ENCODE results near the gene ZEB2. TPM values are rescaled to one million over a fixed set of nuclear protein-coding genes. Genes with fewer than 3 reads are reported as not detected.
"Not testable (repeated sequence)": the region's sequence is repeated elsewhere in the genome, so short reads cannot be mapped to it uniquely, and the experiment has no call there.

The ZEB2 gene
- total RNA-seq, 4 donors from 2014 or later = 21.7 to 52.1 (median 37.9) TPM

- 90 to 92% methylated on average over 4 of the region's 4 CpGs for WGBS, 2 donors
- intact Hi-C loops (cut with DNase I) = no loop called here
- TF ChIP-seq CTCF (IDR thresholded peaks at IDR 0.05) (no peak), POLR2A (IDR thresholded peaks at IDR 0.05) (no peak)
Measured at GRCh38 chr2:144364944-144365738, 154.8 kb downstream of the ZEB2 start.

GRCh38 chr2:144364247-144364646, 155.7 kb downstream of the ZEB2 start:
- H3K27me3 ChIP-seq; intact Hi-C loops (cut with DNase I); H3K4me3 ChIP-seq (replicated peaks in 1 of 3); H3K4me1 ChIP-seq; H3K36me3 ChIP-seq; H3K9me3 ChIP-seq; DNase-seq; H3K27ac ChIP-seq: not testable (repeated sequence)
- WGBS, 2 donors = 94 to 95% methylated on average over 7 of the region's 7 CpGs

More at GRCh38 chr2:144364944-144365738, 154.8 kb downstream of the ZEB2 start:
- H3K9me3 ChIP-seq = no peaks in the 10 kb centered on the region
- H3K27me3 ChIP-seq = no peaks in the 10 kb centered on the region
- no peak overlapping the region for H3K27ac ChIP-seq
- H3K36me3 ChIP-seq = no peaks in the 10 kb centered on the region
- no peak overlapping the region for H3K4me3 ChIP-seq (replicated peaks in 1 of 3)
- H3K4me1 ChIP-seq = no peaks in the 10 kb centered on the region
- no peak for DNase-seq

- 92 to 100% methylated on average over 1 of the region's 1 CpG for WGBS, 2 donors
- Histone ChIP-seq H3K9me3 (no peaks in the 10 kb centered on the region), H3K27me3 (no peaks in the 10 kb centered on the region), H3K4me3 (replicated peaks in 1 of 3) (no peak overlapping the region), H3K36me3 (no peaks in the 10 kb centered on the region), H3K4me1 (no peaks in the 10 kb centered on the region), H3K27ac (no peak overlapping the region)
- TF ChIP-seq POLR2A (IDR thresholded peaks at IDR 0.05) (no peak), CTCF (IDR thresholded peaks at IDR 0.05) (no peak)
- DNase-seq = no peak
- intact Hi-C loops (cut with DNase I) = no loop called here
Measured at GRCh38 chr2:144362401-144362800, 157.5 kb downstream of the ZEB2 start.

GRCh38 chr2:144361742-144362141, 158.2 kb downstream of the ZEB2 start:
- no peak overlapping the region for H3K4me3 ChIP-seq (replicated peaks in 1 of 3)
- no peaks in the 10 kb centered on the region for H3K36me3 ChIP-seq
- no peak for TF ChIP-seq POLR2A (IDR thresholded peaks at IDR 0.05)
- no peak for TF ChIP-seq CTCF (IDR thresholded peaks at IDR 0.05)
- H3K9me3 ChIP-seq = no peaks in the 10 kb centered on the region
- no peak for DNase-seq
- intact Hi-C loops (cut with DNase I) = no loop called here
- no peaks in the 10 kb centered on the region for H3K4me1 ChIP-seq
- H3K27me3 ChIP-seq = no peaks in the 10 kb centered on the region
- no peak overlapping the region for H3K27ac ChIP-seq

- H3K4me3 ChIP-seq (replicated peaks in 1 of 3) = no peak overlapping the region
- intact Hi-C loops (cut with DNase I) = no loop called here
- WGBS, 2 donors = 96 to 100% methylated on average over 1 of the region's 1 CpG
Measured at GRCh38 chr2:144359684-144360083, 160.2 kb downstream of the ZEB2 start.

More at GRCh38 chr2:144359684-144360083, 160.2 kb downstream of the ZEB2 start:
- Histone ChIP-seq H3K4me1 (no peaks in the 10 kb centered on the region), H3K36me3 (no peaks in the 10 kb centered on the region), H3K9me3 (no peaks in the 10 kb centered on the region), H3K27ac (no peak overlapping the region), H3K27me3 (no peaks in the 10 kb centered on the region)
- no peak for TF ChIP-seq CTCF (IDR thresholded peaks at IDR 0.05)
- no peak for TF ChIP-seq POLR2A (IDR thresholded peaks at IDR 0.05)
- DNase-seq = no peak

Measured in thyroid gland (tissue), 4 donors.